Central memory CD4-positive, alpha-beta T cell (primary cell): Measurements from ENCODE around the gene PID1.

Experiments
- DNase-seq: peaks from one replicate; pipeline ENCODE4 v3.0.0; 2022

The PID1 gene

DNA sequence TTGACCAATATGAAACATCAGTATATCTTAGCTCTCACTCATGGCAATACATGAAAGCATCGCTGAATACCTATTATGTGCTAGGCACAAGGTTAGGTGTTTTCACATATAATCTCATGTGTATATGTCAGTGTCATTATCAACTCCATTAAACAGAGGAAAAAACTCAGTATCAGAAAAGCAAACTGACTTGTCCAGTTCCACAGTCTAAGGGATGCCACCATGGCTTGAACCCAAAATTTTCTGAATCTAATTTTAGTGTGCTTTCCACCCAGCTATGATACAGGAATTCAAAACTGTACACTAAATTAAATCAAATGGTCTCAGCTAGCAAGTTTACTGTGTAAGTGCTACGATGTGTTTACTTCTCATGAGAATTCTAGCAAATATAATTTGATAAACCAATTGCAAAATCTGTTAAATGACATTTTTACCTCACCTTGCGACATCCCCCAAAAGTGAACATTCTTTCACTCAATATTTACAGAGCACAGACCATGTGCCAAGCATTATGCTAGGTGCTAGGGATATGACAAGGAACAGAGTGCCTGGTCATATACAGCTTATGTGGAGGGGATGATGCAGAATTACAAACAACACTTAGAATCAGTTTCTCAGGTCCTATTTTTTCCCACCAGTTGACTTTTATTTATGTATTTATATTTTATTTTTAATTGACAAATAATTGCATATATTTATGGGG, 211.6 kb downstream of the PID1 start:
- DNase-seq = no peak

- DNase-seq = no peak
Measured at GRCh38 chr2:229057976-229058553, 213.0 kb downstream of the PID1 start.

DNA sequence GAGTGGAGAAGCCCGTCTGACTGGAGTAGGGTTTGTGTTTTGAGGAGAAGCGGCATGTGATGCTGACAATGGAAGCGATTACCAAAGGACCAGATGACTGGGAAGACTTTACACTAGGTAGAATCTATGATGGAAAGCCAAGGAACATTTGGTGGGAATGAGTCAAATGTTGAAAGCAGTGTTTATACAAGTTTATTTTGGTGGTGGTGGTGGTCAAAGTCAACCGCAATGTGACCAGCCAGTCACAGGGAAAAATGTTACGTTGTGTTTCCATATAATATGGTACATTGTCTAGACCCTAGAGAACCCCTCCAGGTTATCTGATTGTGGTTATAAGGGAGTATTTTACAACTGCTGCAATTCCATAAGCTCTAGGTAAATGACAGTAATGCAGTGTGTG, 216.8 kb downstream of the PID1 start:
- no peak for DNase-seq

DNA sequence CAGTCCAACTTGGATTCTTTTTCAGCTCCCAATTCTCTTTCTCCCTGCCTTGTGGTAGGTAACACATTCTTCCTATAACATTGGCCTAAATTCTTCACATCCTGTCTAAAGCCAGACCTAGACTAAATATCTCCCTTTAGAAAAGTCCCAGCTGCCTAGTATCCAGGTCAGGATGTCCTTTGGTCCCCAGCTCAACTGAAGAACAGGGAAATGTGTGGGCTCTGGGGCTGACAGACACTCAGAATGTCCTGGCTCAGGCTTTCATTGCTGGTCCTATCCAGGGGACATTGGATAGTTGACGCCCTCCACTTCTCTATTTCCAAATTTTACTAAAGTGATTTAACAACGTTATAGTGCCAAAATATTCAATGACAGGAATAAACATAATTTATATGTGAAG, 219.3 kb downstream of the PID1 start:
- DNase-seq = no peak

DNA sequence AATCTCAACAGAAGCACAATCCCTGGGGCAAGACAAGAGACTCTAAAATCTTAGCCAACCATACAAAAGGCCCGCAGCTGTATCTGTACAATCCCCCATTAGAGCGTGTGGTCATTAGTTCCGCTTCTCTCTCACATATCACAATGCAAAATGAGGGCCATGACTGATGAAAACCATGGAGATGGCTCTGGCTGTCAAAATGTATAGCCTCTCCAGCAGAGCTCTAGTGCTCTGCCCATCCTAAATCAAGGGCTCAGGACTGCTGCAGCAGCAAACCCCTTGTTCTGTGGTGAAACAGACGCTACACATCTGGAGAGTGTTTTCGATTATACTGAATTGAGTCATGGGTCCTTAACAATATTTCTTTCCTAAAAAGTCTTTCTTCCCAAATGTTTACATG, 221.0 kb downstream of the PID1 start:
- no peak for DNase-seq

DNA sequence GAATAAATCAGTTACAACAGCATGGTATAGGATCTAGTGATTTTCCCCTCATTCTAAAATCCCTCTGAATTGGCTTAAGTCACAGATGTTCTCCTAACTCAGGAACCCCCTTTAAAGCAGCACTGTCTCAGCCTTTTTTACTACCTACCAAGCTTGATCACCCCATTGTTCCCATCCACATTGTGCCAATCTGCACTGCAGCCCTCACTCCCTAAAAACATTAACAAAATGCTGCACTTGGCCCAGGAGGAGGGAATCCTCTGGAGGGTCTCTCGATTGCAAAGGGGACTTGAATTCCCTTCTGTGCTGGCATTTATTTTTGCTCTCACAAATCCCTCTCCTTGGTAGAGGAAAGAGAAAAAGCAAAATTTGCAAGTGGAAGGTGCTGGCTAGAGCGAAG, 223.0 kb downstream of the PID1 start:
- no peak for DNase-seq

DNA sequence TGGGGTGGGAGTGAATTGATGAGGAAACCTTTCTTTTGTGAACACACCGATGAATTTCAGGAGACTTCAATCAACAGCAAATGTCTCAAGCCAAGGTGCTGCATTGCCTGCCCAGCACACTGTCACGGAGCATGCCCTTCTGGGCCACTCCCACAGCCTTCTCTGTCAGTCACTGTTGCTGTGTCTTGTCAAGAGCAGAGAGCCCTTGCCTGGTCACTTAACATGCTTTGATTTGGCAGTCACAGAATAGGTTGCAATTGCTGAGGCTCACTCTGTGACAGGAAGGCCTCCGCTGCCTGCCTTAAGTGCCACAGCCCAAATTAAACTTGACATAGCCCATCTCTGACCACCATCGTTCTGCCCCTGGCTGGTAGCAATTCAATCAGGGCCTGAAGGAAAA, 225.4 kb downstream of the PID1 start:
- DNase-seq = no peak

- no peak for DNase-seq
Measured at GRCh38 chr2:229044581-229044980, 226.5 kb downstream of the PID1 start.

DNA sequence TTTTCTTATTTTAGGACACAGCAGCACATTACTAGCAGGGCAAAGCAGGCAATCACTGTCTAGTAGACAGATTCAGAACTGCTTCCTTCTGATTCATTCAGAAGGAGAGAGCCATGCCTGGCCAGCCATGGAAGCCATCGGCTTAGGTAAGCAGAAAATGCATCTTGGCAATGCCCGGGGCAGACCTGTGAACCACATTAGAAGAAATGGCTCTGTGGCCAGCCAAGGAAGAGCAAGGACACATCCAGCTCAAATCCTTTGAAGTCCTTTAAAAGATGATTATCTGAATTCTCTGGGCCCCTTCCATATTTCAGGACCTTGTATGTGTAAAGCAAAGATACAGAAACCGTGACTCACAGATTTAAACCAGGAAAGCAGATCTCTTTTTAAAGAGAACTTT, 227.4 kb downstream of the PID1 start:
- no peak for DNase-seq

DNA sequence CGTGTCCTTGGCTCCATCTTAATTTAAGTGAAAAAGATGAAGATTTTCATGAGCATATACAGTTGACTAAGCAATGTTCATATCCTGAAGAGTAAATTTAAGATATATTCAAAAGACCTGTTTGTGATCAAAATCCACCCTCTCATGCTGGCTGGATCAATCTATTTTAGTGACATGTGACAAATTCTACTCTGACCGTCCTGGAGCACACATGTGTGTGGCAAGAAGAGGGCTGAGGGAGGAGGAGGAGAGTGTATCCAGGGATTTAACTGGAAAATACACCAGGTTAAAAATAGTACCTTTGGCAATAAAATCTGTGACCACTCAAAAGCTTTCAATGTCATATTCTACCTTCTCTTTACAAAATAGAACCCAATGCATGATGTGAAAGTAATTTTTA, 228.7 kb downstream of the PID1 start:
- no peak for DNase-seq

DNA sequence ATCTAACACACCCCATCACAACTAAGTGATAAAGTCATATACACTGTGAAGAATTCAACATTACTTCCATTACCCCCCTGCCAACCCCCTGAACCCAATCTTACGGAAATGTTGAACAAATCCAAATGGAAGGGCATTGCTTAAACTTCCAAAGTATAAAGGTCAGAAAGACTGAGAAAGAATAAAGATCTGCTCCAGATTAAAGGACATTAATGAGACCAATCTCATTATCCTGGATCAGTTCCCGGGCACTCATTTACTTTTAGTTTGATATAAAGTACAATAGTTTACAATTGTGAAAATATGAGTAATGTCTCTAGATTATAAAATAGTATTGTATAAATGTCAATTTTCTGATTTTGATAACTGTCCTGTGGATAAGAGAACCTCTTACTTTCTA, 229.4 kb downstream of the PID1 start:
- no peak for DNase-seq

- no peak for DNase-seq
Measured at GRCh38 chr2:229037621-229038020, 233.5 kb downstream of the PID1 start.

GRCh38 chr2:229033816-229034215, 237.3 kb downstream of the PID1 start:
- DNase-seq = no peak

GRCh38 chr2:229032608-229033234, 238.4 kb downstream of the PID1 start:
- no peak for DNase-seq

DNA sequence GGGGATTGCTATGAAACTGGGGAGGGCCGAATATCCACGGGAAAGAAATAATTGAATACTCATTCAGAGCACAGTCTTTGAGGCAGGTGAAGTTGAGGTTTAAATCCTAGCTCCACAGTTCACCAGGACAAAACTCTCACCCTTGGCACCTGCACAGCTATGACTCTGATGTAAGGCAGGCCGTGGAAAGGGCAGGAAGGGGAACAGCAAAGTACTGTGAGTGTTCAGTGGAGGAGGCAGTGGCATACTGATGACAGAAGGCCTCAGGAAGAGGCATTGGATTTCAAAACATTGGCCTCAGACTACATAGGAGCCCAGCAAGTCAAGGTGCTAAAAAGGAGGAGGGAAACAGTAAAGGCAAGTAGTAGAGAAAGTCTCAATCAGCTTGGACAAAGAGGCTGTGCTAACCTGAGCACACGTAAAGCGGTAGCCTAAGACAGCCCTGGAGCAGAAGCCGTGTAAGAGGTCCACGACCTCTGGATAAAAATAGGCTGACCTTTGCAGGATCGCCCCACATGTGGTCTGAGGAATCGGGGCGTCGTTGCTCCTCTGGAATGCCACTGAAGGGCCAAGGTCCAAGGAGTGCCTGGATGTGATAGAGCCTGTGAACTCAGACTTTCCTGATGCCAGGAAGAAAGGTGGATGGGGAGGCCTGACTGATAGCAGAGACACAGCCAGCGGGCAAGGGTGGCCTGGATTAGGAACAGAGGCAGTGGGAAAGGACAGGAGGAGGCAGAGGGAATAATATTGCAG, 243.6 kb downstream of the PID1 start:
- DNase-seq = no peak

GRCh38 chr2:229025653-229026052, 245.4 kb downstream of the PID1 start:
- DNase-seq = no peak

DNA sequence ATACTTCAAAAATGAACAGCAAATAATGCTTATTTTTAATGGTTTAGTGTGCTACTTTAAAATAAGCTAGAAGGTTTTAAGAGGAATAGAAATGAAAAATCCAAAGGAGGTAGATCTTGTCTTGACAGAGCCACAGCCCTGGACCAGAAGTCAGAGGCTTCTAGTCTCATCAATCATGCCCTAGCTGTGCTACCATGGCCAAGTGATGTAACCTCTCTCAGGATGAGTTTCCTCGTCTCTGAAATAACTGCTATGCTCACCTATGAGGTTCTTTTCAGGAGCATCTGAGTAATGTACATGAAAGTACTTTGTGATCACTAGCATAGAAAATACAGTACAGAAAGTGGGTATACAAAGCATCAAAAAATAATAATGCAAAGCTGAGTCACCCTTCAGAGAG, 248.4 kb downstream of the PID1 start:
- DNase-seq = no peak

GRCh38 chr2:229022071-229022470, 249.0 kb downstream of the PID1 start:
- no peak for DNase-seq

- no peak for DNase-seq
Measured at GRCh38 chr2:229009816-229010215, 261.3 kb downstream of the PID1 start.

DNA sequence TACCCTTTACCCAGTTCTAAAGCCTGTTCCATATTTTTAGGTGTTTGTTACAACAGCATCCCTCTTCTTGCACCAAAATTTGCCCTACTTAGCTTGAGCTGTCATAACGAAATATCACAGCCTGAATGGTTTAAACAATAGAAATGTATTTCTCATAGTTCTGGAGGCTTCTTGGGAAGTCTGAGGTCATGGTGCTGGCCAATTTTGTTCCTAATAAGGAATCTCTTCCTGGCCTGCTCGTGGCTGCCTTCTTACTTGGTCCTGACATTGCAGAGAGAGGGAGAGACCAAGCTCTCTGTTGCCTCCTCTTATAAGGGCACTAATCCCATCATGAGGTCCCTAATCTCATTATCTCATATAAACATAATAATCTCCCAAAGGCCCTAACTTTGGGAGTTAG, 267.8 kb downstream of the PID1 start:
- DNase-seq = no peak

DNA sequence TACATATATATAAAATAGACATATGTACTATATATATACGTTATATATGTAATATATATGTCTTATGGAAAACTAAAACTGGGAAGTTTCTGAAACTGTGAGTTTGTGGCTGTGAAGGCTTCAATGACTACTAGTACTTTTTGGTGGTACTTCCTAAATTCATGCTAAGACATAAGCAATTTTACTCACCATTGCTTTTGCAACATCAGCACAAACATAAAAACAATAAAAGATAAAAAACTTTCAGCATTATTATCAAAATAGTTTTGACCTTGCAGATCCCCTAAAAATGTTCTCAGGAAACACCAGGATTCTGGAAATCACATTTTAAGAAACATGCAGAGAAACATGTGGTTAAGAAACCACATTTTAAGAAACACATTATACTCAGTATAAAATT, 269.9 kb downstream of the PID1 start:
- no peak for DNase-seq

- DNase-seq = no peak
Measured at GRCh38 chr2:228999326-228999725, 271.8 kb downstream of the PID1 start.

GRCh38 chr2:228988786-228989185, 282.3 kb downstream of the PID1 start:
- no peak for DNase-seq
